Measurements from ENCODE around the gene DLG2. TPM values are rescaled to one million over a fixed set of nuclear protein-coding genes. Genes with fewer than 3 reads are reported as not detected.

The DLG2 gene
- polyA plus RNA-seq, 3 donors, result 0.24 to 0.39 TPM; not detected in 1

DNA sequence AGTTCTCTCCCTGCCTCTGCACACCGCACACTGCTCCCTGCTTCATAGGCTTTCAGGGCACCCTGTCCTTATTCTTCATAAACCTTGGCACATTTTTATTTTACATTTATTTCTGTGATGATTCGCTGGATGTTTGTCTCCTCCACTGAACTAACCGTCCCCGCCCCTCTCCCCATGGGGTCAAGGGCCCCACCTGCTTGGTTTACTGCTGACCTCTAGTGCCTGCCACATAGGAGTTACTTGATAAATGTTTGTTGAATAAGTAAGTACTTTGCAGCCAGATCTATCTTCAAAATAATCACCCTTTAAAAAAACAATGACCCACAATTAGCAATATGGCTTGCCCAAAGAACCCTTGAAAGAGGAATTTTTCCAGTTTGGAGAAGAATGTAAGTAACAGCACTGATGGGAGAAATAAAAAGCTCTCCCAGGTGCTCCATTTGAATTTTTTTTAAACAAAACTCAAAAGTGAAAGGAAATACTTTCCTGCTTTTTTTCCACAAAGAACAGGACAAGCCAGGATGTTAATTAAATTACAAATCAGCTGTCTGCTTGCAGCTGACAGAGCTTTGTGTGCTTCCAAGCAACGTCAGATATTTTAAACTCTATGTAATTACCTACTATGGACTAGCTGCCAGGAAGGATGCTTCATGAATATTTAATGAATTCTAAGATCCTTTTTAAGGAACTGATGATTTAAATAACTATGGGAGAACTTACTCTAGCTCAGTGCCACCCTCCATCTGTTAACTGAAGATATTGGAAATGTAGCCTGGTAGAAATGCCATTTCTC is 1083.6 kb downstream of the DLG2 start:
- WGBS (ENCODE audit: insufficient coverage), result 100% methylated on average over 1 of the region's 5 CpGs
- intact Hi-C loops (cut with micrococcal nuclease), result no loop called here
- Histone ChIP-seq H2AFZ (ENCODE audit: insufficient read depth, low read depth, low read length, poor library complexity, severe bottlenecking) (no peak overlapping the region), H3K4me2 (replicated peaks; ENCODE audit: extremely low read depth, low read length, poor library complexity, severe bottlenecking) (no peak overlapping the region), H3K79me2 (ENCODE audit: insufficient read depth, low read length) (no peaks in the 10 kb centered on the region), H3K9me3 (replicated peaks in 1 of 2; ENCODE audit: control insufficient read depth in 1 of 2, insufficient read depth in 1 of 2, low read length in 2 of 2) (no peaks in the 10 kb centered on the region), H3K9ac (ENCODE audit: insufficient read depth, low read length, poor library complexity, severe bottlenecking) (no peak overlapping the region), H3K27me3 (ENCODE audit: control insufficient read depth in 2 of 2, insufficient read depth in 2 of 2, low read length in 2 of 2) (no peaks in the 10 kb centered on the region), H3K4me1 (ENCODE audit: control insufficient read depth in 1 of 2, insufficient read depth in 2 of 2, low read length in 2 of 2) (no peaks in the 10 kb centered on the region), H3K36me3 (replicated peaks in 1 of 2; ENCODE audit: control insufficient read depth in 1 of 2, insufficient read depth in 2 of 2, low read length in 2 of 2) (no peaks in the 10 kb centered on the region), H3K27ac (ENCODE audit: low read depth in 1 of 2, low read length in 2 of 2) (no peak overlapping the region), H4K20me1 (ENCODE audit: insufficient read depth, low read length) (no peaks in the 10 kb centered on the region), H3K4me3 (replicated peaks in 1 of 3; ENCODE audit: low read depth in 2 of 3, low read length in 3 of 3) (no peak overlapping the region)
- H3K4me3 Mint-ChIP-seq, result no peak overlapping the region
- H3K9me3 Mint-ChIP-seq, result peaks cover 0 to 7% (median 0%) of the 10 kb centered on the region in 7 donors
- H3K27ac Mint-ChIP-seq, result no peak overlapping the region
- DNase-seq, result no peak
- peaks cover 0 to 3% (median 2%) of the 10 kb centered on the region in 3 donors for H3K27me3 Mint-ChIP-seq (ENCODE audit: low read depth in 3 of 3)
- TF ChIP-seq, protein P1, sequence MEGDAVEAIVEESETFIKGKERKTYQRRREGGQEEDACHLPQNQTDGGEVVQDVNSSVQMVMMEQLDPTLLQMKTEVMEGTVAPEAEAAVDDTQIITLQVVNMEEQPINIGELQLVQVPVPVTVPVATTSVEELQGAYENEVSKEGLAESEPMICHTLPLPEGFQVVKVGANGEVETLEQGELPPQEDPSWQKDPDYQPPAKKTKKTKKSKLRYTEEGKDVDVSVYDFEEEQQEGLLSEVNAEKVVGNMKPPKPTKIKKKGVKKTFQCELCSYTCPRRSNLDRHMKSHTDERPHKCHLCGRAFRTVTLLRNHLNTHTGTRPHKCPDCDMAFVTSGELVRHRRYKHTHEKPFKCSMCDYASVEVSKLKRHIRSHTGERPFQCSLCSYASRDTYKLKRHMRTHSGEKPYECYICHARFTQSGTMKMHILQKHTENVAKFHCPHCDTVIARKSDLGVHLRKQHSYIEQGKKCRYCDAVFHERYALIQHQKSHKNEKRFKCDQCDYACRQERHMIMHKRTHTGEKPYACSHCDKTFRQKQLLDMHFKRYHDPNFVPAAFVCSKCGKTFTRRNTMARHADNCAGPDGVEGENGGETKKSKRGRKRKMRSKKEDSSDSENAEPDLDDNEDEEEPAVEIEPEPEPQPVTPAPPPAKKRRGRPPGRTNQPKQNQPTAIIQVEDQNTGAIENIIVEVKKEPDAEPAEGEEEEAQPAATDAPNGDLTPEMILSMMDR (IDR thresholded peaks at IDR 0.05), result no peak
- no peaks in the 10 kb centered on the region for H3K36me3 Mint-ChIP-seq
- H3K4me1 Mint-ChIP-seq, result no peaks in the 10 kb centered on the region

DNA sequence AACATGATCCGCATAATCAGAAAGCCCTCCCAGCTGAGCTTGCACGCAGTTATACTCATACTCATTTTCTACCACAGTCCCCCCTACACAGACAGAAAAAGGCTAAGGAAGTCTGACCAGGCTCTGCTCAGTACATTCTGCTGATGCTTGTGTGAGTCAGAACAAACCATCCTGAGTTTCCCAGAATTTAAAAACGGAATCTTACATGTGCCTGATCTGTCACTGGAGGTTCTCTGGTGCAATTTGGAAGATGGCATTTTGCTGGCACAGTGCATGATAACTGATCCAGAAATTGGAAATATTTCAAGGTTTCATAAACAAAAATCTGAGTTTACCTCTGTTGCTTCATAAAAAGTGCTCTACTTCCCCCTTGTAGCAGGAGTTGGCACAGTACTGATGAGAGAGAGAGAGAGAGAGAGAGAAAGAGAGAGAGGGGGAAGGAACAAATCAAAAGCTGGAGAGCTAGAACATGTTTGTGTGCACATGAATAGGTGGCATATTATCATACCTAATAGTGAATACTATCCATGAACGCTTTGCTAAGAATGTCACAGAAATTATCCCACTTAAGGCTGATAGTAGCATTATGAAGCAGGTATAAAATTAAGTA is 1085.3 kb downstream of the DLG2 start:
- Histone ChIP-seq H4K20me1 (ENCODE audit: insufficient read depth, low read length) (no peaks in the 10 kb centered on the region), H3K4me1 (ENCODE audit: control insufficient read depth in 1 of 2, insufficient read depth in 2 of 2, low read length in 2 of 2) (no peaks in the 10 kb centered on the region), H2AFZ (ENCODE audit: insufficient read depth, low read depth, low read length, poor library complexity, severe bottlenecking) (no peak overlapping the region), H3K9ac (ENCODE audit: insufficient read depth, low read length, poor library complexity, severe bottlenecking) (no peak overlapping the region), H3K4me3 (replicated peaks in 1 of 3; ENCODE audit: low read depth in 2 of 3, low read length in 3 of 3) (no peak overlapping the region), H3K79me2 (ENCODE audit: insufficient read depth, low read length) (no peaks in the 10 kb centered on the region), H3K4me2 (replicated peaks; ENCODE audit: extremely low read depth, low read length, poor library complexity, severe bottlenecking) (no peak overlapping the region), H3K27me3 (ENCODE audit: control insufficient read depth in 2 of 2, insufficient read depth in 2 of 2, low read length in 2 of 2) (no peaks in the 10 kb centered on the region), H3K36me3 (replicated peaks in 1 of 2; ENCODE audit: control insufficient read depth in 1 of 2, insufficient read depth in 2 of 2, low read length in 2 of 2) (no peaks in the 10 kb centered on the region), H3K9me3 (replicated peaks in 1 of 2; ENCODE audit: control insufficient read depth in 1 of 2, insufficient read depth in 1 of 2, low read length in 2 of 2) (no peaks in the 10 kb centered on the region), H3K27ac (ENCODE audit: low read depth in 1 of 2, low read length in 2 of 2) (no peak overlapping the region)
- DNase-seq, result no peak
- Mint-ChIP-seq H3K36me3 (no peaks in the 10 kb centered on the region), H3K4me3 (no peak overlapping the region), H3K9me3 (peaks cover 0 to 7% (median 0%) of the 10 kb centered on the region in 7 donors), H3K27ac (peak overlapping the region in 1 of 7 donors; percentile 1), H3K27me3 (ENCODE audit: low read depth in 3 of 3) (peaks cover 0 to 4% (median 2%) of the 10 kb centered on the region in 3 donors), H3K4me1 (no peaks in the 10 kb centered on the region)
- intact Hi-C loops (cut with micrococcal nuclease), result no loop called here
- TF ChIP-seq, protein P1 (IDR thresholded peaks at IDR 0.05), result no peak
- WGBS (ENCODE audit: insufficient coverage), result 86% methylated on average over 1 of the region's 4 CpGs

All from CD14-positive monocyte (primary cell).